Measurements from ENCODE around the gene CA14.
"Not testable (repeated sequence)": the region's sequence is repeated elsewhere in the genome, so short reads cannot be mapped to it uniquely, and the experiment has no call there.

Gene CA14

DNA sequence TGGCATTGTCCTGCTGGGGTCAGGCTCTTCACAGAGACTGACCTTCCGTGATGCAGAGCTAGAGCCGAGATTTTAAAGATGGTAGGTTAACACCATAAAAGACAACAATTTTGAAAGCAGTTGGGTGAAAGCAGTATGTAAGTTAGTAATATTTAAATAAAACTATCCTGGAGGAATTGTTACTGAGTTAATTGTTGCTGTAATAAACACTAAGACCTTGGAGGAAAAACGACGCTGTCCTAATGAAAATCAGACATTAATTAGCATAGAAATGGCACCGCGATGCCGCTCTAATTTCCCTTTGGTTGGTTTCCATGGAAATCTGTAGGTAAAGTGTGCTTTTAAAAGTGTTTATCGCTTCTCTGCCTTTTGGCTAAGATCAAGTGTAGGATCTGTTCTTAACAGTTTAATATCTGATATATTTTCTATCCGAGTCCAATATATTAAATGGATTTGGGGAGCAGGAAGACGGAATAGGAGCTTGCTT is 20.9 kb upstream of the CA14 start:
- peak in 1 of 2 experiments; percentile 85 for DNase-seq

DNA sequence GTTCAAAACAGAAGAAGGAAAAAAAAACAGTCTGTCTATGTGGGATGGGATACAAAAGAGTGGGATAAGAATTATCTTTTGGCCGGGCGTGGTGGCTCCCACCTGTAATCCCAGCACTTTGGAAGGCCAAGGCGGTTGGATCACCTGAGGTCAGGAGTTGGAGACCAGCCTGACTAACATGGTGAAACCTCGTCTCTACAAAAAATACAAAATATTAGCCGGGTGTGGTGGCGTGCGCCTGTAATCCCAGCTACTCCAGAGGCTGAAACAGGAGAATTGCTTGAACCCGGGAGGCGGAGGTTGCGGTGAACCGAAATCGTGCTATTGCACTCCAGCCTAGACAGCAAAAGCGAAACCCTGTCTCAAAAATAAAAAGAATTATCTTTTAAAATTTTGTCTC is 20.4 kb upstream of the CA14 start:
- not testable (repeated sequence) for DNase-seq

DNA sequence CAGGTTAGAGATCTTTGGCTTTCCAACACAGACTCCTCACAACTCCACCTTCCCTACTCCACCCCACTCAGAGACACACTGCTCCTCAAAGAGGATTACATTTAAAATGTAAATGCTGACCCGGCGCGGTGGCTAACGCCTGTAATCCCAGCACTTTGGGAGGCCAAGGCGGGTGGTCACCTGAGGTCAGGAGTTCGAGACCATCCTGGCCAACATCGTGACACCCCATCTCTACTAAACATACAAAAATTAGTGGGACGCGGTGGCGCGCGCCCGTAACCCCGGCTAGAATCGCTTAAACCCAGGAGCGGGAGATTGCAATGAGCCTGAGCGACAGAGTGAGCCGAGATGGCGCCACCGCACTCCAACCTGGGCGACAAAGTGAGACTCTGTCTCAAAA is 19.8 kb upstream of the CA14 start:
- DNase-seq = no peak

DNA sequence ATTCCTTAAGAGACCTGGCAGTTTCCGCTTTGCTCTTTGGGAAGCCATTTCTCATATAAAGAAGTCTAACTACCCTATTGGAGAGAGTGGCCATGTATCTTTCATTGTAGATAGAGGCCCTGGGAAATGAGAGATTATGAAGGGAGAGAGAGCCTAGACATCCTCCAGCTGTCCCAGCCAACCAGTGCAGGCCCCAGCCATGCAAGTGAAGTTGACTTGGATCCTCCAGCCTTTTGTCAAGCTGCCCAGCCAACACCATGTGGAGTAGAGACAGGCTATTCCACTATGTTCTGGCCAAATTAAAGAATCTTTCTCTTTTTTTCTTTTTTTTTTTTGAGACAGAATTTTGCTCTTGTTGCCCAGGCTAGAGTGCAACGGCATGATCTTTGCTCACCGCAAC is 14.6 kb upstream of the CA14 start:
- no peak for DNase-seq

DNA sequence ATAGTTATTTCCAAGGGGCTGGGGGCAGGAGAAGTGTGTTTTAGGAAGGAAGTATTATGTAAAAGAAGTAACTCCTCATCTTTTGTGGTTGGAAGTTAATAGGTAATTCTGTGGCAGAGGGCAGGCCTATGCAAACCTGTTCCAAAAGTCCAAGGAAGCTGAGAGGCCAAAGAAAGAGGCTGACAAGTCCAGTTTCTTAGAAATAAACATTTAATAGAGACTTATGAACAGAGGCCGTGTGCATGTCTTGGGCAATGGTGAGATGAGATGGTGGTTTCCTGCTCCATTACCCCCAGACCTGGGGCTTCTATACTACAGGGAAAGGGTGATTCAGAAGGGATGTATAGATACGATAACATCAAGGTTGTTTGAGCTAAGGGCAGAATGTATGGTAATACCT is 7.6 kb upstream of the CA14 start:
- DNase-seq = no peak

DNA sequence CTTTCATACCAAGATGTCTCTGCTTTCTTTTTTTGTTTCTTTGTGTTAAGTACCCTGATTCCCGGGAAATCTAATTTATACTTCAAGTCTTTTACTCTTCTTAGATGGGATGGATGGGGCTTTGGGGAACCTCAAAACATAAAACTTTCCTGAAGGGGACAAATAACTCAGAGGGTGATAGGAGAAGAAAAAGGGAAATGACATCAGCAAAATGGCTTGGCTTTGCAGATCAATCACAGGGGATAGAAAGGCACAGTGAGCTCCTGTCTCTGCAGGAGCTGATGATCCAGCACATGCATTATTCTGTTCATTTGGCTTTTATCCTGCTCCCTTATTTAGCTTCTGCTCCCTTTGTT is 1.4 kb upstream of the CA14 start:
- no peak for DNase-seq

DNA sequence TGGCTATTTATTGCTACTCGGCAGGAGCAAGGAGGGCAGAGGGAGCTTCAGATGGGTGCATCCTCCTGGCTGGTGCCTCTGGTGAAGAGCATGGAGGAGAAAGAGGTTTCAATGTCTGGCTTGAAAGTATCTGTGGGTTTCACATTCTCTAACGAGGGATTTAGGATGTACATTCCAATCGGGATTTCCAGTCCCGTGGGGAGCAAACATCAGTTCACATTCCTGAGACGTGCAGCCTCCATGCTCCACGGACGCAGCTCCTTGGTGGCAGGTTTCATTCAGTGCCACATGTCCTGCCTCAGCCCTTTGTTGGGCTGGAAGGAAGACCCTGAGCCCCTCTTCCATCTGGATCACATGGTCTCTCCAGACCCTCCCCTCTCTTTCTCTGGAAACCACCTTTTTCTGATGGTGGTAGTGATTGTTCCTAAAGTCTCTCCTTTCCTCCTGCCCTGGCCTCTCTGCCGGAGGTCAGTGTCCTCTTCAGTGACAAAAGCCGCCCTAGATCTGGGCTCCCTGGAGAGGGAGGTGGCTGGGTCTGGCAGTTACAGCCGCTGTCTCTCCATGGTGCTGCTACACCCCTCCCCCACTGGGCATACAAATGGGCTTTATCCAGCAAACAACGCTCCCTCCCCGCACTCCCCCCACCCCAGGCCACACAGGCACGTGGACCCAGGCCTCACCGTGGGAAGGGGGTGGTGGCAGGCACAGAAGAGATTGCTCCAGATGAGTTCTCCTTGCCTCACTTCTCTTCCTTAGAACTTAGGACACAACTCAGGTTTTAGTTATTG is 826 bp upstream of the CA14 start:
- DNase-seq = peak; percentile 71 to 92

DNA sequence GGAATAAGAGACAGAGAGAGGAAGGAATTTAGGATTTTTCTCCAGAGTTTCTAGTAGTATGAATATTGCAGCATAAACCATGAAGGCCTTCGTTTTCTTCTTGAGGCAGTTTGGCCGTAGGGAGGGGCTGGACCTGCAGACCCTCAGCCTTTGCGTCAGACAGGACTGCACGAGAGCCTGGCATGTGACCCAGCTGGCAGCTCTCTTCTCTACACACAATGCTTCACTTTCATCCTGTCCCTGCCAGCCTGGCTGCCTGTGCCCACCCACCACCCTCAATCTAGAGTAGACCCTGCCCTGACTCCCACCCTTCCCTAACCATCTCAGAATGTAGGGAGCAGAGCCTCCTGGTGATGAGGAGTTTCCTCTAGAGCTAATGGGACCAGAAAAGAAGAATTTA is 1.6 kb downstream of the CA14 start:
- peak in 1 of 2 experiments; percentile 56 for DNase-seq

DNA sequence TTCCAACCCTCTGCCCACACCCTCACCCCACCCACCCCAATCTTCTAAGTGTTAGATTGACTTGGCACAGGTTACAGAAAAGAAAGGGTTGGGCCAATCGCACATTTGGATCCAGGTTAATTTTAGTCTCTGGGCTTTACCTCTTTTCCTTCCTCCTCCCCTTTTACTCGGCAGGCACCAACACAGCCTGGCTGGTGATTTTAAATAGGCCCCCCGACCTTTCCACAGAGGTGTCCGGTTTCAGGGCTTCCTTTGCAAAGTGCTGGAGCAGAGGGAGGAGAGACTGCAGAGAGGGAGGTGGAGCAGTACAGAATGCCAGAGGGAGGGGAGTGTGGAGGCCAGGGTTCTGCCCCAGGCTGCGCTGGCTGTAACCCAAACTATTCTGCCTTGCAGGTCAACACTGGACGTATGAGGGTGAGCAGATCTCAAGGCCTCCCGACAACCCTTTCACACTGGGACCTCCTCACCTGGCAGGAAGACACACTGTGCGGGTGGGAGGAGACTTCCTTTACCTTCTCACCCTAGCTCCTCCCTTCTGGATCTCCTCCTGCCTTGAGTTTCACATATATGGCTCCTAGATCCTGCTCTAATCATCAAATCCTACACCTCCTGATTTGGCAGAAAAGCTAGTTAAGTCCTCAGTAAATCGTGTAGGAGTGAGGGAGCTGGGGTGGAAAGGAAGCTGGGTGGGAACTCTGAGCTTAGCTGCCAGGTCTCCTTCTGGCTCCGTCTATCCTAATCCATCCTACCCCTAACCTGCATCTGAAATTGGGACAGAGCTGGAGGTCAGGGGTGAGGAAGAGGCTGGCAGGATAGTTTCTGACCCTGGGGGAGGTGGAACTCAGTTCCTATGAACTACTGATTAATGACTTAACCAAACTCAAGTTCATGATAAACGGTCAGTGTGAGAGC is 2.4 kb downstream of the CA14 start:
- peak; percentile 91 to 93 for DNase-seq

DNA sequence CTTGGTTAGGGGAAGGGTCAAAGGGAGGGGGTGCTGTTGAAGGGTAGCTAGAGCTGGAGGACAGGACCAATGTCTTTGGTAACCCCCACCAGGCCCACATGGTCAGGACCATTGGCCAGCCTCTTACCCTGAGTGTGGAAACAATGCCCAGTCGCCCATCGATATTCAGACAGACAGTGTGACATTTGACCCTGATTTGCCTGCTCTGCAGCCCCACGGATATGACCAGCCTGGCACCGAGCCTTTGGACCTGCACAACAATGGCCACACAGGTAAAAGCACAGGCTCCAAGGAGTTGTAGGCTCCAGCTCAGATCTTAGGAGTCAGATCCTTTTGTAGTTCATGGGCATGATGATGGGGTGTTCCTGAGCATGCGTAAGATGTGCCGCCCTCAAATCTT is 3.8 kb downstream of the CA14 start:
- no peak for DNase-seq

DNA sequence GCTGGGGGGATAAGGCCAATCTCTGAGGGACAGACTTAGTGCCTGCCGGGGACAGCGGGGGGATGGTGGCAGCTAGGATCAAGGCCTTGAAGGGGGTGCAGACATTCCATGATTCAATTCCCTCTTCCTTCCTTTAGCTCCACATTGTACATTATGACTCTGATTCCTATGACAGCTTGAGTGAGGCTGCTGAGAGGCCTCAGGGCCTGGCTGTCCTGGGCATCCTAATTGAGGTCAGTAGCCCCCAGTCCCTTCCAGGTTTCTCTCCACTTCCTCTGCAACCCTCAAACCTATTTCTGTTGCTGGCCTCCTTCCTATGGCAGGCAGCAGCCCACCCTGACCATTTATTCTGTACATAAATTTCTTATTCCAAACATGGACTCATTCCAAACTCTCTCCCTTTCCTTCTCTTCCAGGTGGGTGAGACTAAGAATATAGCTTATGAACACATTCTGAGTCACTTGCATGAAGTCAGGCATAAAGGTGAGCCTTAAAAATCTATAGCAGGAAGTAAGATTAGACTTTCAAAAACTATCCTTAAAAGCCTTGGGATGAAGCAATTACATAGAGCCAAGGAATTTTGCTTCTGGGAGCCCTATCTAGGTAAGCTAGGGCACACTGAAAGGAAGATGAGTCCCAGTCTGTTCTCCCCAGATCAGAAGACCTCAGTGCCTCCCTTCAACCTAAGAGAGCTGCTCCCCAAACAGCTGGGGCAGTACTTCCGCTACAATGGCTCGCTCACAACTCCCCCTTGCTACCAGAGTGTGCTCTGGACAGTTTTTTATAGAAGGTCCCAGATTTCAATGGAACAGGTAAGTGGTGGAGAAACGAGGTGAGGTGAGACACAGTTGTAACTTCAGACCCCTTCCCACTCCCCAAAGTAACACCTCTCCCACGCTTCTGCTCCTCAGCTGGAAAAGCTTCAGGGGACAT is 5.1 kb downstream of the CA14 start:
- DNase-seq = no peak

DNA sequence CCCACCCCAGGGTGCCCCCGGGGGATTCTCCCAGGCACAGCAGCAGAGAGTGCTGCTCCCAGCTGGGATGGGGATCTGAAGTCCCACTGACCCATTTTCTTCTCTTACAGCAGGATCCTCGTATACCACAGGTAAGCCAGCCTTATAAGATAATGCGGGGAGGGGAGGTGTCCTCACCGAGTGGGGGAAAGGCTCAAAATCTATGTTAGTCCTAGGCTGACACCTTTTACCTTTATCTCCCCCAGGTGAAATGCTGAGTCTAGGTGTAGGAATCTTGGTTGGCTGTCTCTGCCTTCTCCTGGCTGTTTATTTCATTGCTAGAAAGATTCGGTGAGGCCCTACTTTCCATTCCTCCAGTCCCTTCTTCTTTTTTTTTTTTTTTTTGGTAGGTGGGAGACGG is 6.0 kb downstream of the CA14 start:
- no peak for DNase-seq

DNA sequence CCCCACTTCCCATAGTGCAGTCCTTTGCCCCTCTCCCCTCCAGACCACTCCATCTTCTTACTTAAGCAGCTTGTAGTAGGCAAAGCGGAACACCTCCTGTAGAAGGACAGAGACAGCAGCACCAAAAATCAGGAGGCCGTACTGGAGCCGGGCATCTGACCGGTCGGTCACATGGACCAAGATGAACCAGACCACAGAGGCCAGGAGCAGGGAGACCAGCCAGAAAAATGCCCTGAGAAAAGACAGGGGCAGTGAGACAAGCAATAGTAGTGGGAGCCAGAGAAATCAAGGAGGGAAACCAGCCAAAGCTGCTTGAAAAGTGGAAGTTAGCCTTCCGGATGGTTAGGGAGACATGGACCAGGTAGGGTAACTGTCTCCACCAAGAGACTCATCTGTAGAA is 10.3 kb downstream of the CA14 start:
- no peak for DNase-seq

DNA sequence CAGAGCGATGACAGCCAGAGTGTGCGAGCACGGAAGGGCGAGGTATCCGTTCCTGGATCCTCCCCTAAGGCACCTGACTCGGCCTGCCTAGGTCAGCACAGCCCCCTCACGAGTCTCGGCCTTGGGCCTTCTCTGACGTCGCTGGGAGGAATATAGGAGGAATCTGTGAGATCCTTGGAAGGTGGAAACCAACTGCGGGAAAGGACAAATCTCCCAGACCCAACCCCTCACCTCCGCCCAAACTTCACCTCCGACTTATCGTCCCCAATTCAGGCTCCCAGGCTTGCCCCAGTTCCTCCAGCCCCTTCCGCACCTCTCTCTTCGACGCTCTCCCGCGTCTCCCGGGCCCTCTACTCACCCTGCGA is 10.7 kb downstream of the CA14 start:
- peak in 1 of 2 experiments; percentile 58 for DNase-seq

DNA sequence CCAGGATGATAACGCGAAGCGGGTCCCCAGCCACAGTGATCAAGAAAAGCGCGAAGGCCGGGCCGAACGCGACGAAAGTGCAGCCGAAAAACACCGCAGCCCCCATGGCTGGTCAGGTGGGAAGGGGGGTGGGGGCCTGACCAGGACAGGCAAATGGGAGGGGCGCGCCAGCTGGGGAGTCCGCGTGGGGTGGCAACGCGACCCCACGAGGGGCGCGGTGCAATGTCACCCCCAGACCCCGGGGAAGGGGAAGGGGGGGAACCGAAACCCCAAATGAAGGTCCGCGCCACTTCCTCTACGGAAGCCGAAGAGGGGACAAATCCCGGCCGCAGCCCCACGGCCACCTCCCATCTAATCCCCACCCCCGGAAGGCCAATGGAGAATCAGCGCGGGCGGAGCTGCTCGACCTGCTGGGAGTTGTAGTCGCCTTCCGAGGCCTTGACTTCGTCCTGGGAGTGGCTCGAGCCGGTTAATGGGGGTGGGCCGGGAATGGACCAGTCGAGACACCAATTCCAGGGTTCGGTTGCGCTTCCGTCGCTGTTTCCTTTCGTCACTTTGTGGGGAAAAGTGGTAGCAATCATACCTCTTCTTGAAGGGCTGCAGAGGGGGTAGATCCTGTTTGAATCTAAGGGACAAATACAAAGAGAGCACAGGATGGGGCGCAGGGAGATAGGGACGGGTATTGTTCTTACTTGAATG is 11.3 kb downstream of the CA14 start, which contains the start of gene APH1A:
APH1A (minus strand) TSS at position 312 of the 699 bp plus-strand sequence; CDS start at position 106, 206 bp downstream.
- peak; percentile 98 to 100 for DNase-seq

DNA sequence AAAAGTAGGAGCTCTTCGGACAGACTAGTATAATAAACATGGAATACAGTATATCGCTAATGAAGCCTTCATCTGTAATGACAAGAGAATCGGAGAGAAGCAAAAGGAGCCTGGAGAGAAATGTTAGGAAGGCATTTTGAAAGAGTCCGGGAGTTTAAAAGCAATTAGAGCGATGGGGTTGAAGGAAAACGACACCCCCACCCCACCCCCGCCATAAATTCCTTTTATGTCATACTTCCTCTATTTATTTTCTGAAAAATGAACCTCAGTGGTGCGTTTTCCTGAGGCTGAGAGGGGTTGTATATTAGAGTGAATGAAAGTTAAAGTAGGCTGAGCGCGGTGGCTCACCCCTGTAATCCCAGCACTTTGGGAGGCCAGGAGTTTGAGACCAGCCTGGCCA is 11.9 kb downstream of the CA14 start:
- DNase-seq = no peak

DNA sequence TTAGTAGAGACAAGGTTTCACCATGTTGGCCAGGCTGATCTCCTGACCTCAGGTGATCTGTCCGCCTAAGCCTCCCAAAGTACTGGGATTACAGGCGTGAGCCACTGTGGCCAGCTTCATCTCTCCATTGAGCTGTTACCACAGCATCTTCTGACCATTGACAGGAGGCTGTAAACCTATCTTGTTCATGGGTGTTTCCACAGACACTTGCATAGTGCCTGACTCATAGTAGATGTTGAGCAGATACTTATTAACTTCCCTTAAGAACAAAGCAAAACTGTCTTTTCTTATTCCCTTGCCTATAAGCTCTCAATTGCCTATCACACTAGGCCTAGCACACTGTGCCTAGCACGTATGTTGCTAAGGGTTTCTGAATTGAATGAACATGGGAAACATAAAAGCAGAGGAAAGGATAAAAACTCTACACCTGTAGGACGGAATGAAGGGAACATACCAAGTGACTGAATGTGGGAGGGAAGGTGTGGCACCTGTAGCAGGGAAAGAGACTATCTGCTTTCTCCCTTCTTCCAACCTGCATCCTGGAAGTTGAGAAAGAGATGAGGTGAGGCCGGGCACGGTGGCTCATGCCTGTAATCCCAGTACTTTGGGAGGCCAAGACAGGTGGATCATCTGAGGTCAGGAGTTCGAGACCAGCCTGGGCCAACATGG is 13.9 kb downstream of the CA14 start:
- no peak for DNase-seq

DNA sequence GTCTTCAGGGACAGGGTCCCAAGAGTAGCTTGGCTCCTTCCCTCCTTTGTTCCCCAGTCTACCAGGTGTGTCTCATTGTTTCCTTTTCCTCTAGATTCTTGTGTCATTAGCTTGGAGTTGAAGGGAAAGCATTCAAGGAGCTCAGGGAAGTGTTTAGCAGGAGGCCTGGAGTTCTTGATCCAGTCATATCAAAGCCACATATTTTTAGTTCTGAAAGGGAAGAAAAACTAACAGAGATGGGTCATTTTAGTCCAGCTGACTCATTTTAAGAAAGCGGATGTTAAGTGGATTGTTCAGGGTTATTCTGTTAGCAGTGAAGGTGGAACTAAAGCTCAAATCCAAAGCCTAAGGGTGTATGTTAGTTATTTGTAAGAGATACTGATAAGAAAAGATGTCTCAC is 15.7 kb downstream of the CA14 start:
- DNase-seq = no peak

DNA sequence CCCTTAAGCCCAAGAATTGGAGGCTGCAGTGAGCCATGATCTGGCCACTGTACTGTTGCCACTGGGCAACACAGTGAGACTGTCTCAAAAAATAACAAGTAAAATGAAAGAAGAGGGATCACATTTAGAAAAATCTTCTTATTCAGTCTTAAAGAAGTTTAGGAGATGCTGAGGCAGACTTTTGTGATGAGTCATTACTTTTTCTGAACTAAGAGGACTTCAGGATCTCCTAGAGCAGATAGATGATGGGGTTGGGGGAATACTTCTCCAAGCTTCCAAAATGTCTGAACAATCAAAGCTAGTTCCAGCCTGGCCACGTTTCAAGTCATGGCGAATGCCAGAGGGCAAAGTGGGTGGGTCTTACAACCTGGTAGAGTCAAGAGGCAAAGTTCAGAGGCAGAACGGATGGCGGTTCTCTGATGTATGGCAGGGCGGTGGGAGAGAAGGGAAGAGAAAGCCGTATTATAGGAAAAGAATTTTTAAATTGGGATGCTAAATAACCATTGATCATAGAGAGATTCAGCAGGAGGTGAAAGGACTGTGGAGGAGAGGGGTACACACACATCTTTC is 22.6 kb downstream of the CA14 start:
- DNase-seq = no peak

DNA sequence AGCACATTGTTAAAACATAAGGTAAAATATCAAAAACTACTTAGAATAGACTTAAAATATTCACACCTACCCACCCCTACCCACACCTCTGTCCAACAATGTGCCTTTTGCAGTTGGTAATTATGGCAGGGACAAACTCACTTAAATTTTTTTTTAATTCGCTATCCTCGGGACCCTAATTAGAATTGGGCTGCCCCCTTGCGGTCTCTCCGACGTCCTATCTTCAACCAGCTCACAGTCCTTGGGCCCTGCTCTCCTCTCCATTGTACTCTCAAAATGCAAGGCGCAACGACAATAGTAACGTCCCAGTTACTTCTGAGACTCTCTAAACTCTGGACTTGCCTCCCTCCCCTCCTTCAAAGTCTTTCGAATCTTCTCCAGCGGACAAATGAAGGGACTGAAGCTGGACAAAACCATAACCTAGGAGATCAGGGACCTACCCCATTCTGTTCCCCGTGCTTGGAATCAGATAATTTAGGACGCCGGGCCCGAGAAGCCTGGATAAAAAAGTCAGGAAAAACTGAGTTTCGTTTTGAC is 23.7 kb downstream of the CA14 start:
- peak; percentile 75 to 94 for DNase-seq
